SU-DHL-6 (cell line): ENCODE measurements around the gene CYP24A1.

Source experiments
- H2AFZ ChIP-seq: fragments of 200-600 bp; sonication (generic); 2 replicates; pipeline ENCODE4 v1.6.1; 2014; ENCODE audit warnings: low read depth, mild to moderate bottlenecking, moderate library complexity, mixed read lengths, antibody characterized with exemption, low read length; ENCODE audit not compliant: severe bottlenecking
- H3F3A ChIP-seq: fragments of 200-600 bp; shearing (Covaris generic); 2 replicates; pipeline ENCODE4 v1.6.0; 2016; ENCODE audit warnings: antibody characterized with exemption, mild to moderate bottlenecking; ENCODE audit not compliant: insufficient read depth
- H3K27ac ChIP-seq: fragments of 200-600 bp; sonication (generic); 2 replicates; pipeline ENCODE4 v1.5.1; 2016; ENCODE audit warnings: low read depth, mild to moderate bottlenecking, low read length, moderate library complexity, mixed read lengths
- H3K27me3 ChIP-seq: fragments of 200-600 bp; sonication (generic), shearing (Covaris generic); 2 replicates; pipeline ENCODE4 v1.6.0; 2014; ENCODE audit warnings: mild to moderate bottlenecking, low read length
- H3K36me3 ChIP-seq: fragments of 200-600 bp; sonication (generic); 2 replicates; pipeline ENCODE4 v1.6.1; 2014; ENCODE audit warnings: mild to moderate bottlenecking, low read length, mixed read lengths
- H3K4me2 ChIP-seq: fragments of 300-600, 200-600 bp; shearing (Covaris generic), sonication (generic); 2 replicates; pipeline ENCODE4 v1.6.0; 2014; ENCODE audit warnings: low read length, low read depth, mild to moderate bottlenecking; ENCODE audit not compliant: poor library complexity, severe bottlenecking
- H3K4me3 ChIP-seq: fragments of 200-600 bp; sonication (generic); 2 replicates; pipeline ENCODE4 v1.5.1; 2014; ENCODE audit warnings: antibody characterized with exemption, low read length, mild to moderate bottlenecking, mixed read lengths; ENCODE audit not compliant: insufficient read depth, poor library complexity, severe bottlenecking
- H3K79me2 ChIP-seq: fragments of 200-600 bp; sonication (generic); 2 replicates; pipeline ENCODE4 v1.6.1; 2014; ENCODE audit warnings: mild to moderate bottlenecking, low read length, moderate library complexity; ENCODE audit not compliant: insufficient read depth
- H3K9ac ChIP-seq: fragments of 200-600 bp; sonication (generic); 2 replicates; pipeline ENCODE4 v1.7.0; 2014; ENCODE audit warnings: mild to moderate bottlenecking, low read length
- H3K9me2 ChIP-seq: fragments of 200-600 bp; sonication (generic); replicated peaks from 2 replicates; pipeline ENCODE4 v1.6.1; 2014; ENCODE audit warnings: low read length; ENCODE audit not compliant: insufficient read depth
- H3K9me3 ChIP-seq: fragments of 200-600 bp; sonication (generic); 2 replicates; pipeline ENCODE4 v1.6.1; 2014; ENCODE audit warnings: low read length, mixed read lengths; ENCODE audit not compliant: insufficient read depth
- H4K20me1 ChIP-seq: fragments of 200-600 bp; sonication (generic); 2 replicates; pipeline ENCODE4 v1.6.1; 2014; ENCODE audit warnings: low read depth, mild to moderate bottlenecking, antibody characterized with exemption, low read length, moderate library complexity, mixed read lengths
- EZH2phosphoT487 ChIP-seq: fragments of 200-600 bp; sonication (generic), shearing (Covaris generic); conservative IDR thresholded peaks from 2 replicates; pipeline ENCODE4 v1.6.1; 2018; ENCODE audit warnings: mild to moderate bottlenecking, antibody characterized with exemption, low read length, moderate library complexity, mixed read lengths
- TF ChIP-seq, protein P1 (sequence below): fragments of 200-600 bp; sonication (generic); IDR thresholded peaks from one replicate; pipeline ENCODE4 v1.5.1; 2017; ENCODE audit warnings: antibody characterized with exemption, mild to moderate bottlenecking, low read length, moderate library complexity; ENCODE audit not compliant: insufficient read depth, poor library complexity, severe bottlenecking

CYP24A1 gene

GRCh38 chr20:54218470-54218869 is 44.7 kb upstream of the CYP24A1 start:
- H3K27me3 ChIP-seq: no peaks in the 10 kb centered on the region
- no peaks in the 10 kb centered on the region for H3K9me3 ChIP-seq
- H3K9ac ChIP-seq: no peak overlapping the region
- no peak overlapping the region for H3K4me3 ChIP-seq
- H3K36me3 ChIP-seq: no peaks in the 10 kb centered on the region
- no peak overlapping the region for H2AFZ ChIP-seq
- no peaks in the 10 kb centered on the region for H3K9me2 ChIP-seq
- H3K27ac ChIP-seq: no peak overlapping the region
- no peaks in the 10 kb centered on the region for H3K79me2 ChIP-seq
- TF ChIP-seq, protein P1, sequence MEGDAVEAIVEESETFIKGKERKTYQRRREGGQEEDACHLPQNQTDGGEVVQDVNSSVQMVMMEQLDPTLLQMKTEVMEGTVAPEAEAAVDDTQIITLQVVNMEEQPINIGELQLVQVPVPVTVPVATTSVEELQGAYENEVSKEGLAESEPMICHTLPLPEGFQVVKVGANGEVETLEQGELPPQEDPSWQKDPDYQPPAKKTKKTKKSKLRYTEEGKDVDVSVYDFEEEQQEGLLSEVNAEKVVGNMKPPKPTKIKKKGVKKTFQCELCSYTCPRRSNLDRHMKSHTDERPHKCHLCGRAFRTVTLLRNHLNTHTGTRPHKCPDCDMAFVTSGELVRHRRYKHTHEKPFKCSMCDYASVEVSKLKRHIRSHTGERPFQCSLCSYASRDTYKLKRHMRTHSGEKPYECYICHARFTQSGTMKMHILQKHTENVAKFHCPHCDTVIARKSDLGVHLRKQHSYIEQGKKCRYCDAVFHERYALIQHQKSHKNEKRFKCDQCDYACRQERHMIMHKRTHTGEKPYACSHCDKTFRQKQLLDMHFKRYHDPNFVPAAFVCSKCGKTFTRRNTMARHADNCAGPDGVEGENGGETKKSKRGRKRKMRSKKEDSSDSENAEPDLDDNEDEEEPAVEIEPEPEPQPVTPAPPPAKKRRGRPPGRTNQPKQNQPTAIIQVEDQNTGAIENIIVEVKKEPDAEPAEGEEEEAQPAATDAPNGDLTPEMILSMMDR: no peak
- TF ChIP-seq EZH2phosphoT487: no peak
- H3F3A ChIP-seq: 0 out of 2 replicates have a peak, but pooled peaks cover 3% of the 10 kb centered on the region
- H3K4me2 ChIP-seq: no peak overlapping the region
- no peaks in the 10 kb centered on the region for H4K20me1 ChIP-seq

DNA sequence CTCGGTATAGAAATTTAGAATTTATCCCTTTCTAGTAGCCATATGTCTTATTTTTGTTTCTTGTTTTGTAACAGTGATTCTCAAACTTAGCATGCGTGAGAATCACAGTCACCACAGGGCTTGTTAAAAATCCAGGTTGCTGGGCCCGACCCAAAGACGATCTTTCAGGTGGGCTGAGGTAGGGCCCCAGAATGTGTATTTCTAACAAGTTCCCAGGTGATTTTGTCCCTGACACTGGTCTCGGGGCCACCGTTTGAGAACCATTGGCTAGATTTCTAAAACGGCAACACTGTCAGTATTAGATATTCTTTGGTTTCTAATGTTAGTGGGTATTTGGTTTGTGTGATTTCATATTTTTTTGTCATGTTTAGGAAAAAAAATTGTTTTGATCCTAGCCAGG is 44.0 kb upstream of the CYP24A1 start:
- H3K9me2 ChIP-seq: no peaks in the 10 kb centered on the region
- 0 out of 2 replicates have a peak, but pooled peaks cover 3% of the 10 kb centered on the region for H3F3A ChIP-seq
- TF ChIP-seq, protein P1: no peak
- no peak for TF ChIP-seq EZH2phosphoT487
- no peak overlapping the region for H3K4me2 ChIP-seq
- no peak overlapping the region for H3K9ac ChIP-seq
- no peak overlapping the region for H3K4me3 ChIP-seq
- H3K27ac ChIP-seq: no peak overlapping the region
- H3K79me2 ChIP-seq: no peaks in the 10 kb centered on the region
- no peak overlapping the region for H2AFZ ChIP-seq
- H3K9me3 ChIP-seq: no peaks in the 10 kb centered on the region
- no peaks in the 10 kb centered on the region for H3K27me3 ChIP-seq
- H3K36me3 ChIP-seq: no peaks in the 10 kb centered on the region
- H4K20me1 ChIP-seq: no peaks in the 10 kb centered on the region

GRCh38 chr20:54215157-54215789 is 41.5 kb upstream of the CYP24A1 start:
- no peaks in the 10 kb centered on the region for H3K9me3 ChIP-seq
- H3K9ac ChIP-seq: no peak overlapping the region
- H3F3A ChIP-seq: 0 out of 2 replicates have a peak, but pooled peaks cover 3% of the 10 kb centered on the region
- no peak overlapping the region for H3K27ac ChIP-seq
- no peaks in the 10 kb centered on the region for H3K27me3 ChIP-seq
- H3K4me2 ChIP-seq: no peak overlapping the region
- H3K36me3 ChIP-seq: no peaks in the 10 kb centered on the region
- H3K79me2 ChIP-seq: no peaks in the 10 kb centered on the region
- no peaks in the 10 kb centered on the region for H4K20me1 ChIP-seq
- no peaks in the 10 kb centered on the region for H3K9me2 ChIP-seq
- TF ChIP-seq EZH2phosphoT487: no peak
- TF ChIP-seq, protein P1: no peak
- H2AFZ ChIP-seq: no peak overlapping the region
- H3K4me3 ChIP-seq: no peak overlapping the region
